Neuronal stem cell (in vitro differentiated cells): ENCODE measurements around the gene RASL10B.
A peak's percentile ranks its signal among the peaks of the same experiment; 100 is the strongest.

ENCODE experiments used
- DNase-seq: peaks from one replicate; pipeline ENCODE4 v3.0.0-alpha.2; 2013; ENCODE audit warnings: low spot score
- H2AFZ ChIP-seq: one replicate; pipeline ENCODE4 v1.6.1; 2013; ENCODE audit warnings: mild to moderate bottlenecking, low read length, inconsistent platforms
- H2AK5ac ChIP-seq: 2 replicates; pipeline ENCODE4 v1.6.1; 2013; ENCODE audit warnings: low read depth, mild to moderate bottlenecking, inconsistent platforms, low read length, moderate library complexity, mixed read lengths
- H2BK120ac ChIP-seq: 2 replicates; pipeline ENCODE4 v1.6.1; 2013; ENCODE audit warnings: low read depth, mild to moderate bottlenecking, inconsistent platforms, low read length, moderate library complexity, mixed read lengths
- H2BK12ac ChIP-seq: one replicate; pipeline ENCODE4 v1.6.1; 2013; ENCODE audit warnings: low read length, inconsistent platforms
- H2BK15ac ChIP-seq: 2 replicates; pipeline ENCODE4 v1.6.1; 2013; ENCODE audit warnings: mild to moderate bottlenecking, low read length, inconsistent platforms, mixed read lengths
- H2BK5ac ChIP-seq: one replicate; pipeline ENCODE4 v1.6.1; 2013; ENCODE audit warnings: inconsistent platforms, mild to moderate bottlenecking, low read length, moderate library complexity
- H3K14ac ChIP-seq: one replicate; pipeline ENCODE4 v1.6.1; 2013; ENCODE audit warnings: low read length, inconsistent platforms
- H3K18ac ChIP-seq: 2 replicates; pipeline ENCODE4 v1.6.1; 2013; ENCODE audit warnings: low read length, inconsistent platforms
- H3K23ac ChIP-seq: 2 replicates; pipeline ENCODE4 v1.6.1; 2013; ENCODE audit warnings: low read depth, mild to moderate bottlenecking, mixed read lengths, low read length, inconsistent platforms; ENCODE audit not compliant: poor library complexity
- H3K27ac ChIP-seq: replicated peaks from 3 replicates; pipeline ENCODE4 v1.5.1; 2013; ENCODE audit warnings: low read length, inconsistent platforms
- H3K27me3 ChIP-seq, 3 experiments: 2 replicates each; pipeline ENCODE4 v1.6.1; 2013; ENCODE audit warnings: low read length in 3 of 3, mild to moderate bottlenecking in 2 of 3, inconsistent platforms in 1 of 3, low read depth in 1 of 3, mixed read lengths in 1 of 3, moderate library complexity in 1 of 3; ENCODE audit not compliant: control insufficient read depth in 3 of 3, insufficient read depth in 3 of 3
- H3K36me3 ChIP-seq, 2 donors: replicated peaks in 1 of 2; 2 replicates each; pipeline ENCODE4 v1.6.1; 2013; ENCODE audit warnings: low read length in 2 of 2; ENCODE audit not compliant: control insufficient read depth in 2 of 2, insufficient read depth in 2 of 2
- H3K4ac ChIP-seq: 2 replicates; pipeline ENCODE4 v1.6.1; 2013; ENCODE audit warnings: inconsistent platforms, mild to moderate bottlenecking, low read length, moderate library complexity
- H3K4me1 ChIP-seq, 2 donors: 1 replicate in 1 of 2; 2 replicates in 1 of 2; pipeline ENCODE4 v1.6.1; 2013; ENCODE audit warnings: low read length in 2 of 2, low read depth in 1 of 2; ENCODE audit not compliant: control insufficient read depth in 2 of 2, insufficient read depth in 1 of 2
- H3K4me2 ChIP-seq: one replicate; pipeline ENCODE4 v1.6.1; 2013; ENCODE audit warnings: mild to moderate bottlenecking, low read length, inconsistent platforms; ENCODE audit not compliant: insufficient read depth, poor library complexity, severe bottlenecking
- H3K4me3 ChIP-seq, 2 donors: 2 replicates each; pipeline ENCODE4 v1.5.1; 2013; ENCODE audit warnings: low read length in 2 of 2, mild to moderate bottlenecking in 2 of 2, inconsistent platforms in 1 of 2, moderate library complexity in 1 of 2
- H3K79me1 ChIP-seq: one replicate; pipeline ENCODE4 v1.6.1; 2013; ENCODE audit warnings: low read depth, mild to moderate bottlenecking, inconsistent platforms, low read length, moderate library complexity
- H3K9ac ChIP-seq: one replicate; pipeline ENCODE4 v1.6.1; 2013; ENCODE audit warnings: mild to moderate bottlenecking, low read depth, low read length, inconsistent platforms; ENCODE audit not compliant: poor library complexity
- H3K9me3 ChIP-seq, 2 donors: replicated peaks in 1 of 2; 2 replicates each; pipeline versions ENCODE3 to v1.6.1; 2013; ENCODE audit warnings: low read length in 2 of 2, mild to moderate bottlenecking in 2 of 2, inconsistent platforms in 1 of 2, low read depth in 1 of 2, mixed read lengths in 1 of 2, moderate library complexity in 1 of 2; ENCODE audit not compliant: control insufficient read depth in 2 of 2, insufficient read depth in 1 of 2
- H4K8ac ChIP-seq: one replicate; pipeline ENCODE4 v1.6.1; 2013; ENCODE audit warnings: low read depth, mild to moderate bottlenecking, inconsistent platforms, low read length, moderate library complexity
- H4K91ac ChIP-seq: one replicate; pipeline ENCODE4 v1.6.1; 2013; ENCODE audit warnings: low read length, low read depth, mild to moderate bottlenecking, inconsistent platforms; ENCODE audit not compliant: poor library complexity
- WGBS, 2 donors: extraction: QIAGEN DNeasy Blood & Tissue Kit; methylation state at CpG; one replicate each; pipeline ENCODE4 v1.1.7; 2013; ENCODE audit warnings: missing lambda C conversion rate in 2 of 2, mixed read lengths in 1 of 2; ENCODE audit not compliant: insufficient read length in 2 of 2, insufficient replicate concordance in 1 of 2; ENCODE audit errors: extremely low coverage in 2 of 2; 5-methylcytosine and 5-hydroxymethylcytosine counted together

The RASL10B gene

DNA sequence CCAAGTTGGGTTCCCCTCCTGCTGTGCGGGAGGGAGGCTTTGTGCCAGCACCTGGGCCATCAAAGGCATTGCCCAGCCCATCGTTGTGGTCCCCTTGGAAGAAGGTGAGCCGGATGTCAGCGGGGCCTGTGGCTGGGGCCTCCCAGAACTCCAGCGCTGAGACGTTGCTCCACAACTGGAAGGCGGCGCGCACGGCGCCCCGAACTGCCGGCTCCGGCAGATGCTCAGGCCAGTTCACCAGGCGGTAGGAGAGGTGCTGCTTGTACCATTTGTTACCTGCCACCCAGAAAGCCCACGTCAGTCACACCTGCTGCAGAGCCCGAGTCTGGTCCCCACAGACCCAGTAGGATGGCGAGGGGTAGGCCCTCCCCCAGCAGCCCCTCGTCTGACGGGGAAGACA, 41.7 kb downstream of the RASL10B start:
- H3K79me1 ChIP-seq: peaks cover 2% of the 10 kb centered on the region
- no CpG with 5 or more reads among the region's 20 CpGs for WGBS, 2 donors

GRCh38 chr17:35773679-35774425, 42.4 kb downstream of the RASL10B start:
- Histone ChIP-seq H3K36me3 (no peaks in the 10 kb centered on the region), H3K18ac (peak overlapping the region; percentile 68), H2BK15ac (peak overlapping the region; percentile 59), H3K27ac (peak overlapping the region; percentile 13), H2BK12ac (no peak overlapping the region), H3K4me1 (peaks cover 10 to 26% of the 10 kb centered on the region in 2 donors), H3K4ac (no peak overlapping the region), H3K79me1 (peaks cover 2% of the 10 kb centered on the region), H3K14ac (peak overlapping the region; percentile 47), H4K8ac (no peak overlapping the region), H3K9me3 (no peaks in the 10 kb centered on the region), H2BK120ac (no peak overlapping the region), H3K4me3 (no peak overlapping the region), H3K27me3 (peaks cover 0 to 31% (median 3%) of the 10 kb centered on the region in 3 experiments), H3K23ac (no peak overlapping the region), H2AFZ (peak overlapping the region; percentile 80), H2AK5ac (peak overlapping the region; percentile 95), H4K91ac (no peak overlapping the region), H3K4me2 (no peak overlapping the region), H2BK5ac (no peak overlapping the region), H3K9ac (no peak overlapping the region)
- no CpG with 5 or more reads among the region's 10 CpGs for WGBS, 2 donors
- DNase-seq: no peak

More for the DNA sequence above, 41.7 kb downstream of the RASL10B start:
- Histone ChIP-seq H2BK5ac (no peak overlapping the region), H3K4me2 (no peak overlapping the region), H2BK15ac (peak overlapping the region; percentile 59), H2AK5ac (peak overlapping the region; percentile 95), H3K4me1 (peaks cover 10 to 25% of the 10 kb centered on the region in 2 donors), H3K14ac (peak overlapping the region; percentile 63), H4K8ac (no peak overlapping the region), H3K27me3 (peaks cover 0 to 24% (median 0%) of the 10 kb centered on the region in 3 experiments), H3K4ac (no peak overlapping the region), H3K18ac (peak overlapping the region; percentile 92), H3K9me3 (no peaks in the 10 kb centered on the region), H3K23ac (peak overlapping the region; percentile 44), H2BK12ac (peak overlapping the region; percentile 75), H3K9ac (no peak overlapping the region), H3K4me3 (no peak overlapping the region), H2BK120ac (no peak overlapping the region), H3K27ac (no peak overlapping the region), H2AFZ (peak overlapping the region; percentile 80), H3K36me3 (no peaks in the 10 kb centered on the region), H4K91ac (no peak overlapping the region)
- no peak for DNase-seq

- Histone ChIP-seq H4K8ac (no peak overlapping the region), H3K18ac (peak overlapping the region; percentile 76), H4K91ac (no peak overlapping the region), H3K14ac (no peak overlapping the region), H3K4me3 (no peak overlapping the region), H2BK12ac (peak overlapping the region; percentile 59), H3K27ac (no peak overlapping the region), H3K9me3 (no peaks in the 10 kb centered on the region), H2AFZ (peak overlapping the region; percentile 80), H2BK15ac (peak overlapping the region; percentile 59), H2BK5ac (no peak overlapping the region), H3K4me2 (no peak overlapping the region), H2AK5ac (peak overlapping the region; percentile 20), H3K36me3 (no peaks in the 10 kb centered on the region), H3K9ac (peak overlapping the region; percentile 7), H3K4me1 (peaks cover 10 to 27% of the 10 kb centered on the region in 2 donors), H3K23ac (peak overlapping the region; percentile 45), H2BK120ac (no peak overlapping the region), H3K27me3 (peaks cover 0 to 38% (median 3%) of the 10 kb centered on the region in 3 experiments), H3K4ac (no peak overlapping the region), H3K79me1 (peaks cover 2% of the 10 kb centered on the region)
- no peak for DNase-seq
- no CpG with 5 or more reads among the region's 5 CpGs for WGBS, 2 donors
Observed at GRCh38 chr17:35774499-35774898, 43.1 kb downstream of the RASL10B start.

DNA sequence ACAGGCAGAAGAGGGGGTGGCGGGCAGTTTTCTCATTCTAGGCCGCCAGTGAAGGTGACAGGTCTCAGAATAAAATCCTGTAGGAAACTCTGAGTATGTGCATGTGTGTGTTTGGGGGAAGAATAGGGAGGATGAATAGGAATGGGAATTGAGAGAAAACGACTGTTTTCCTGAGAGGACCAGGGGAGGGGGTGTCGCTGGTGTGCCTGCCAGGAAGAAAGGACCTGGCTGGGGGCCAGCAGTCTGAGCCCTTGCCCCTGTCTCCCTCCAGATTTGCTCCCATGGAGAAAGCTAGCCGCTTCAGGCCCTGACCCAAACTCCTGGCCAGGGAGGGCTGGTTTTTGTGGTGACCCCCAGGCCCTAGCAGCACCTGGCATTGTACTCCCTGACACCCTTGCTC, 43.6 kb downstream of the RASL10B start:
- Histone ChIP-seq H4K91ac (no peak overlapping the region), H2BK12ac (peak overlapping the region; percentile 59), H4K8ac (no peak overlapping the region), H2BK120ac (no peak overlapping the region), H3K27ac (no peak overlapping the region), H3K4me2 (no peak overlapping the region), H3K4me3 (no peak overlapping the region), H3K27me3 (peaks cover 0 to 41% (median 3%) of the 10 kb centered on the region in 3 experiments), H3K14ac (no peak overlapping the region), H3K4me1 (peaks cover 10 to 27% of the 10 kb centered on the region in 2 donors), H2BK5ac (no peak overlapping the region), H3K9ac (no peak overlapping the region), H3K23ac (no peak overlapping the region), H2BK15ac (peak overlapping the region; percentile 59), H2AFZ (peak overlapping the region; percentile 80), H3K36me3 (no peaks in the 10 kb centered on the region), H3K18ac (peak overlapping the region; percentile 78), H3K9me3 (no peaks in the 10 kb centered on the region), H2AK5ac (peak overlapping the region; percentile 63), H3K4ac (no peak overlapping the region), H3K79me1 (peaks cover 2% of the 10 kb centered on the region)
- no peak for DNase-seq
- WGBS, 2 donors: no CpG with 5 or more reads among the region's 5 CpGs
